GM12878 (cell line): ENCODE data around the gene EPHB2. TPM values are rescaled to one million over a fixed set of nuclear protein-coding genes. Genes with fewer than 3 reads are reported as not detected.

Source experiments
- ATAC-seq: fragments of 200-7000 bp; cut with Tn5 transposase; 3 replicates; pipeline ENCODE4 v1.9.1; 2020; ENCODE audit warnings: mild to moderate bottlenecking, moderate library complexity
- BruUV-seq: library from RNA; stranded (reverse); fragments of 400-500 nt; replicated peaks from 2 replicates; lab custom pipeline; 2021; lab: Mats Ljungman, UMichigan
- CTCF ChIA-PET: fragments of 300-600 bp; sonication (Branson Sonifier 250); formaldehyde crosslinking; extraction: SDS; loops from one replicate; lab custom pipeline; 2021; ENCODE audit warnings: inconsistent platforms; lab: Yijun Ruan, JAX
- POLR2A ChIA-PET: fragments of 350-600 bp; formaldehyde crosslinking; extraction: SDS; loops from one replicate; lab custom pipeline; 2021; ENCODE audit warnings: inconsistent platforms; lab: Charles Lee
- RAD21 ChIA-PET: fragments of 300-600 bp; sonication (Branson Sonifier 250); formaldehyde crosslinking; loops from one replicate; lab custom pipeline; 2023; ENCODE audit warnings: antibody characterized with exemption; ENCODE audit not compliant: unreplicated experiment; lab: Charles Lee
- SMC1A ChIA-PET: fragments of 300-600 bp; sonication (Branson Sonifier 250); formaldehyde crosslinking; loops from one replicate; lab custom pipeline; 2023; ENCODE audit not compliant: unreplicated experiment, uncharacterized antibody; lab: Charles Lee
- DNase-seq: peaks from one replicate; pipeline ENCODE4 v3.0.0-alpha.2; 2011; ENCODE audit warnings: low read depth, low spot score
- FAIRE-seq: peaks from 3 replicates; lab custom pipeline; 2011; peaks lifted over from hg19 to GRCh38; lab: Jason Lieb, UNC
- H2AFZ ChIP-seq: 2 replicates; pipeline ENCODE4 v1.6.0; 2011; ENCODE audit warnings: low read depth, low read length, control low read depth; ENCODE audit not compliant: control insufficient read depth
- H3K27ac ChIP-seq: 2 replicates; pipeline ENCODE4 v1.5.1; 2011; ENCODE audit warnings: control low read depth; ENCODE audit not compliant: control insufficient read depth, insufficient read depth
- H3K27me3 ChIP-seq, 2 experiments: replicated peaks in 1 of 2; 2 replicates each; pipeline versions ENCODE4 v1.6.0 to v1.6.1; 2011; ENCODE audit warnings: low read length in 1 of 2; ENCODE audit not compliant: control insufficient read depth in 2 of 2, insufficient read depth in 2 of 2
- H3K36me3 ChIP-seq, 2 experiments: 2 replicates each; pipeline ENCODE4 v1.5.1; 2011; ENCODE audit warnings: low read length in 1 of 2; ENCODE audit not compliant: control insufficient read depth in 2 of 2, insufficient read depth in 2 of 2
- H3K4me1 ChIP-seq: 2 replicates; pipeline ENCODE4 v1.6.1; 2011; ENCODE audit warnings: mild to moderate bottlenecking, low read length, moderate library complexity, mixed read lengths; ENCODE audit not compliant: control insufficient read depth, insufficient read depth
- H3K4me2 ChIP-seq: 2 replicates; pipeline ENCODE4 v1.6.0; 2011; ENCODE audit warnings: control low read depth; ENCODE audit not compliant: control insufficient read depth, insufficient read depth
- H3K4me3 ChIP-seq: fragments of 200-600 bp; sonication (generic); 2 replicates; pipeline ENCODE4 v1.5.1; 2016
- H3K79me2 ChIP-seq: 2 replicates; pipeline ENCODE4 v1.6.0; 2011; ENCODE audit warnings: low read length; ENCODE audit not compliant: control insufficient read depth, insufficient read depth
- H3K9ac ChIP-seq: 2 replicates; pipeline ENCODE4 v1.8.0; 2011; ENCODE audit warnings: low read length, control low read depth, mixed read lengths; ENCODE audit not compliant: control insufficient read depth, insufficient read depth
- H3K9me3 ChIP-seq: replicated peaks from 3 replicates; pipeline ENCODE4 v1.5.1; 2011; ENCODE audit warnings: mild to moderate bottlenecking, low read length; ENCODE audit not compliant: control insufficient read depth, insufficient read depth
- H4K20me1 ChIP-seq: 2 replicates; pipeline ENCODE4 v1.6.0; 2011; ENCODE audit not compliant: control insufficient read depth, insufficient read depth
- IRF4 ChIP-seq: IDR thresholded peaks from 2 replicates; pipeline ENCODE4 v1.6.1; 2011; ENCODE audit warnings: low read depth, low read length
- JUNB ChIP-seq: IDR thresholded peaks from 2 replicates; pipeline ENCODE4 v1.6.1; 2016; ENCODE audit warnings: antibody characterized with exemption, mild to moderate bottlenecking
- RAD21 ChIP-seq: IDR thresholded peaks from 2 replicates; pipeline ENCODE4 v1.6.1; 2011; ENCODE audit warnings: mild to moderate bottlenecking, low read depth, low read length, moderate library complexity; ENCODE audit not compliant: insufficient read depth
- REST ChIP-seq: IDR thresholded peaks from 2 replicates; pipeline ENCODE4 v1.6.1; 2012; ENCODE audit warnings: mild to moderate bottlenecking, low read depth, low read length
- SREBF1 ChIP-seq: IDR thresholded peaks from 2 replicates; pipeline ENCODE4 v1.6.1; 2012; ENCODE audit warnings: mild to moderate bottlenecking, low read length
- STAT3 ChIP-seq: IDR thresholded peaks from 2 replicates; pipeline ENCODE4 v1.6.1; 2011; ENCODE audit warnings: low read depth, low read length, improper control_type of control experiment
- TCF3 ChIP-seq: IDR thresholded peaks from 2 replicates; pipeline ENCODE4 v1.6.1; 2012; ENCODE audit warnings: low read depth, mild to moderate bottlenecking, low read length, borderline replicate concordance; ENCODE audit not compliant: insufficient read depth
- ZBTB11 ChIP-seq: fragments of 450-650 bp; formaldehyde crosslinking; IDR thresholded peaks from 2 replicates; pipeline ENCODE4 v1.5.0; 2022; ENCODE audit warnings: mild to moderate bottlenecking, missing genetic modification characterization
- WGBS: methylation state at CpG from one replicate; pipeline ENCODE4 v1.1.6; 2016; ENCODE audit warnings: low lambda C conversion rate; ENCODE audit not compliant: insufficient replicate concordance, insufficient coverage; ENCODE audit errors: missing lambda C conversion rate; 5-methylcytosine and 5-hydroxymethylcytosine counted together
- in situ Hi-C: fragments of 300-500 bp; cut with MboI; formaldehyde crosslinking; loops from 9 replicates; pipeline ENCODE4 v1.14.3; 2018; ENCODE audit warnings: mixed read lengths
- intact Hi-C: fragments of 100-400 bp; cut with micrococcal nuclease; formaldehyde crosslinking; loops from one replicate; pipeline ENCODE4 v1.14.2; 2022; ENCODE audit not compliant: unreplicated experiment
- polyA plus RNA-seq, 11 experiments: library from polyadenylated mRNA; depleted of rRNA in 4 of 11; unstranded in 6 of 11; stranded (reverse) in 5 of 11; fragments of >200 nt; fragmentation: Nextera tagmentation in 4 of 11; fragmentation: Illumina TruSeq in 1 of 11; extraction: Ambion mirVana in 4 of 11; extraction: Trizol in 1 of 11; gene quantifications; 1 replicate in 1 of 11; 2 replicates in 10 of 11; pipeline versions ENCODE4 v1.2.1 to v1.2.3, GENCODE V29; 2011 to 2016; ENCODE audit warnings: inconsistent platforms in 2 of 11, missing spikeins in 2 of 11, low read depth in 1 of 11
- total RNA-seq, 4 experiments: library from RNA; depleted of rRNA in 3 of 4; stranded (reverse); fragments of >200 nt in 3 of 4; fragmentation: Illumina TruSeq in 1 of 4; extraction: Trizol in 1 of 4; gene quantifications; 2 replicates each; pipeline versions ENCODE4 v1.2.1 to v1.2.3, GENCODE V29; 2013 to 2021

The EPHB2 gene
- total and polyA plus RNA-seq, 10 of the 15 experiments (the other 5 are each of a cell fraction or from before 2014, with no cell fraction given), result 0.13 to 3.3 (median 0.92) TPM

- Histone ChIP-seq H3K27me3 (no peaks in the 10 kb centered on the region; a peak in 1 of 4 replicates), H2AFZ (no peak overlapping the region), H3K36me3 (no peaks in the 10 kb centered on the region), H3K27ac (no peak overlapping the region), H3K79me2 (no peaks in the 10 kb centered on the region), H4K20me1 (no peaks in the 10 kb centered on the region), H3K4me3 (no peak overlapping the region), H3K9ac (no peak overlapping the region), H3K9me3 (no peaks in the 10 kb centered on the region), H3K4me1 (no peaks in the 10 kb centered on the region), H3K4me2 (no peak overlapping the region)
- RAD21 ChIA-PET, result no interaction called here
- intact Hi-C loops, result no loop called here
- SMC1A ChIA-PET, result interaction anchor here (0.6 kb wide), 1 partner anchor 23 kb away, joined by 3 read pairs; no protein-coding TSS in a partner anchor
- no peak for DNase-seq
- POLR2A ChIA-PET, result no interaction called here
- BruUV-seq, result no TSS peak
- 31% methylated on average over 9 of the region's 9 CpGs for WGBS
- CTCF ChIA-PET, result no interaction called here
- TF ChIP-seq IRF4 (no peak), RAD21 (no peak), REST (no peak), SREBF1 (no peak), TCF3 (no peak), JUNB (no peak), STAT3 (no peak), ZBTB11 (no peak)
- ATAC-seq, result no peak
- in situ Hi-C loops, result no loop called here
- FAIRE-seq, result no peak
These were observed 29.9 kb upstream of the EPHB2 start for GRCh38 chr1:22680726-22681125.
